ENCODE measurements around the gene PRKAR2B.

DNA sequence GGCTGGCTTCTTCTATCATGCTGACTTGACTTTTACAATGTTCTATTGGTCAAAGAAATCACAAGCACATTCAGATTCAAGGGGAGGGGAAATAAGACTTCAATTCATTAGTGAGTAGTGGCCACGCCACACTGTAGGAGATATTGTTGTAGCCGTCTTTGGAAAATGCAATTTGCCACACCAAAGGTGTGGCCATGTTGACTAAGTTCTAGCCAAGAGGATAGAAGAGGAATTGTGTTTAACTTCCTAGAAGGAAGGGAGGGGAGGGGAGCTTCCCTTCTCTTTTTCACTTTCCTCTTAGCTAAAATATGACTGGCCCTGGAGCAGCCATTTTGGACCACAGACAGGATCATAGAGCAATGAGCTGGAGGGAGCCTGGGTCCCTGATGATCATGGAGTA, 3.4 kb upstream of the PRKAR2B start:
- TF ChIP-seq CTCF (IDR thresholded peaks at IDR 0.05; ENCODE audit: poor library complexity) (no peak), EZH2 (IDR thresholded peaks at IDR 0.05; ENCODE audit: borderline replicate concordance) (no peak), EZH2phosphoT487 (IDR thresholded peaks at IDR 0.05; ENCODE audit: low read depth, severe bottlenecking, unreplicated experiment) (no peak)

Measured in hepatocyte (in vitro differentiated cells).